Measurements from ENCODE around the gene CDH4. TPM values are rescaled to one million over a fixed set of nuclear protein-coding genes. Genes with fewer than 3 reads are reported as not detected.

CDH4 gene
- total RNA-seq, 4 donors from 2014 or later, result 0.13 to 0.38 (median 0.21) TPM; not detected in 1

DNA sequence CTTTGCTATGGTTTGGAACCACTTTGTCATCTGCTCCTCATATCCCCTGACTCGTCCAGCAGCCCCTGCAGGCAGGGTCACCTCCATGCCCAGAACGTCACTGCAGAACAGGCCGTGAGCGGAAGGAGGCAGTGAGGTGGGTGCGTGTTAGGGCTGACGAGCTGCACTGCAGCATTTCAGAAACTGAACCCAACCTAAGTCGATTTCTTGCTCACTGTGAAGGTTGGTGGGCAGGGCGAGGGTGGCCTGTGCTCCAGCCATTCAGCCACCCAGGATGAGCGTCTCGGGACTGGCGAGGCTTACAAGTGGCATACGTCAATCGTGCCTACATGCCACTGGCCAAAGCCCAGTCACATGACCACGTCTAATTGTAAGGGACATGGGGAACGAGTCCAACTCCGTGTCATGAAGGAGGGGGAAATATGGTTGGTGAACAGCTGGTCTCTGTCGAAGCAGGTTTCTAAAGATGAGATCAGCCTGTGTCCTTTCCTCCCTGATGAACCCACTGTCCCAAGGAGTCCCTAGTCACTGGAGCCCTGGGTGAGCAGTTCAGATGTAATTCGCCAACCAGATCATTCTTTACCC lies 524.5 kb downstream of the CDH4 start:
- Histone ChIP-seq H3K9me3 (no peaks in the 10 kb centered on the region), H3K36me3 (no peaks in the 10 kb centered on the region), H3K4me3 (no peak overlapping the region), H3K4me1 (no peaks in the 10 kb centered on the region), H3K27ac (no peak overlapping the region), H3K27me3 (peaks cover 0 to 3% (median 0%) of the 10 kb centered on the region in 4 donors)
- no peak for TF ChIP-seq POLR2A (IDR thresholded peaks at IDR 0.05)
- TF ChIP-seq, protein P1, sequence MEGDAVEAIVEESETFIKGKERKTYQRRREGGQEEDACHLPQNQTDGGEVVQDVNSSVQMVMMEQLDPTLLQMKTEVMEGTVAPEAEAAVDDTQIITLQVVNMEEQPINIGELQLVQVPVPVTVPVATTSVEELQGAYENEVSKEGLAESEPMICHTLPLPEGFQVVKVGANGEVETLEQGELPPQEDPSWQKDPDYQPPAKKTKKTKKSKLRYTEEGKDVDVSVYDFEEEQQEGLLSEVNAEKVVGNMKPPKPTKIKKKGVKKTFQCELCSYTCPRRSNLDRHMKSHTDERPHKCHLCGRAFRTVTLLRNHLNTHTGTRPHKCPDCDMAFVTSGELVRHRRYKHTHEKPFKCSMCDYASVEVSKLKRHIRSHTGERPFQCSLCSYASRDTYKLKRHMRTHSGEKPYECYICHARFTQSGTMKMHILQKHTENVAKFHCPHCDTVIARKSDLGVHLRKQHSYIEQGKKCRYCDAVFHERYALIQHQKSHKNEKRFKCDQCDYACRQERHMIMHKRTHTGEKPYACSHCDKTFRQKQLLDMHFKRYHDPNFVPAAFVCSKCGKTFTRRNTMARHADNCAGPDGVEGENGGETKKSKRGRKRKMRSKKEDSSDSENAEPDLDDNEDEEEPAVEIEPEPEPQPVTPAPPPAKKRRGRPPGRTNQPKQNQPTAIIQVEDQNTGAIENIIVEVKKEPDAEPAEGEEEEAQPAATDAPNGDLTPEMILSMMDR (IDR thresholded peaks at IDR 0.05), result no peak
- intact Hi-C loops (cut with DNase I), result no loop called here
- DNase-seq, result no peak
- WGBS, 2 donors, result 62 to 100% methylated on average over 1 to 4 of the region's 18 CpGs

DNA sequence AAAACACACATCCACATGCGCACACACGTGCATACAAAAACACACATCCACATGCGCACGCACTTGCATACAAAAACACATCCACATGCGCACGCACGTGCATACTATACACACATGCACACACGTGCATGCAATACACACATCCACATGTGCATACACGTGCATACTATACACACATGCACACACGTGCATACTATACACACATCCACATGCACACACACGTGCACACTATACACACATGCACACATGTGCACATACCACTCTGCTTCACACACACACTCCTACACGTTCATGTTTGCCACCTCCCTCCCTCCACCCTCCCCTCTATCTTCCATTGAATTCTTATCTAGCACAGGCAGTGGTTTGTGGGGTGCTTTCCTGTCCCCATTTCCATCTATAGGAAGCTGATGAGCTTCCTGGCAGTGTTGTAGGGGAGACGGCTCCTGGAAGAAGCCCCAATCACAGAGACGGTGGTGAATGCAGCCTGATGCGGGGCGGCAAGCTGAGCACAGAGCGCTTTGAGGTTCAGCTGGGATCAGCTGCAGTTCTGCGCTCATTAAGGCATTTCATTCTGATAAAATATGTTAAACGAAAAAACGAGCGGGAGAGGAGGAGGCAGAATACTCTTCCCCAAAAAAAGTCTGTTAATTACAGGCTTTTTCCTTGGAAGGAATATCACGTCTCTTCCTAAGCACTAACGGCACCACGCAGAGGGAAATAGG lies 525.9 kb downstream of the CDH4 start:
- intact Hi-C loops (cut with DNase I), result no loop called here
- H3K9me3 ChIP-seq, result no peaks in the 10 kb centered on the region
- H3K36me3 ChIP-seq, result no peaks in the 10 kb centered on the region
- TF ChIP-seq, protein P1 (IDR thresholded peaks at IDR 0.05), result no peak
- no peak for TF ChIP-seq POLR2A (IDR thresholded peaks at IDR 0.05)
- no peak overlapping the region for H3K4me3 ChIP-seq
- no peak overlapping the region for H3K27ac ChIP-seq
- no peaks in the 10 kb centered on the region for H3K4me1 ChIP-seq
- peaks cover 0 to 6% (median 0%) of the 10 kb centered on the region in 4 donors for H3K27me3 ChIP-seq
- 71 to 77% methylated on average over 21 to 24 of the region's 24 CpGs for WGBS, 2 donors
- DNase-seq, result no peak

DNA sequence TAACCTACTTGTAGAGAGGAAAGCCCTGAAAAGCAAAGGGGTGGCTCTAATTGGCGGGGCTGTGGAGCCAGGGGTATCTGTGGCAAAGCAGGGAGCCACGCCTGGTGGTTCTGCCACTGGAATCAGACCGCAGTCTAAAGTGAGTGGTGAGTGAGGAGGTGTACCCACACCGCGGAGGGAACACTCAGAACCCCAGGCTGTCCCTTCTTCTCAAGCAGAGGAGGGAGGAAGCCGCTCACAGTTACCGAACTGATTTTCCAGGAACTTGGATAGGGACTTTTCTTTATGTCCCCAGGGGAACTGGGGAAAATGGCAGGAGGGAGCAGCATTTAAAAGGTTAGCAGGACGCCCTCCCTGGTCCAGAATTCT lies 526.4 kb downstream of the CDH4 start:
- no peak for TF ChIP-seq POLR2A (IDR thresholded peaks at IDR 0.05)
- TF ChIP-seq, protein P1 (IDR thresholded peaks at IDR 0.05), result no peak
- Histone ChIP-seq H3K27me3 (peaks cover 0 to 12% (median 0%) of the 10 kb centered on the region in 4 donors), H3K4me3 (no peak overlapping the region), H3K9me3 (no peaks in the 10 kb centered on the region), H3K4me1 (no peaks in the 10 kb centered on the region), H3K27ac (no peak overlapping the region), H3K36me3 (no peaks in the 10 kb centered on the region)
- no peak for DNase-seq
- intact Hi-C loops (cut with DNase I), result no loop called here
- WGBS, 2 donors, result 75 to 84% methylated on average over 5 to 8 of the region's 8 CpGs

DNA sequence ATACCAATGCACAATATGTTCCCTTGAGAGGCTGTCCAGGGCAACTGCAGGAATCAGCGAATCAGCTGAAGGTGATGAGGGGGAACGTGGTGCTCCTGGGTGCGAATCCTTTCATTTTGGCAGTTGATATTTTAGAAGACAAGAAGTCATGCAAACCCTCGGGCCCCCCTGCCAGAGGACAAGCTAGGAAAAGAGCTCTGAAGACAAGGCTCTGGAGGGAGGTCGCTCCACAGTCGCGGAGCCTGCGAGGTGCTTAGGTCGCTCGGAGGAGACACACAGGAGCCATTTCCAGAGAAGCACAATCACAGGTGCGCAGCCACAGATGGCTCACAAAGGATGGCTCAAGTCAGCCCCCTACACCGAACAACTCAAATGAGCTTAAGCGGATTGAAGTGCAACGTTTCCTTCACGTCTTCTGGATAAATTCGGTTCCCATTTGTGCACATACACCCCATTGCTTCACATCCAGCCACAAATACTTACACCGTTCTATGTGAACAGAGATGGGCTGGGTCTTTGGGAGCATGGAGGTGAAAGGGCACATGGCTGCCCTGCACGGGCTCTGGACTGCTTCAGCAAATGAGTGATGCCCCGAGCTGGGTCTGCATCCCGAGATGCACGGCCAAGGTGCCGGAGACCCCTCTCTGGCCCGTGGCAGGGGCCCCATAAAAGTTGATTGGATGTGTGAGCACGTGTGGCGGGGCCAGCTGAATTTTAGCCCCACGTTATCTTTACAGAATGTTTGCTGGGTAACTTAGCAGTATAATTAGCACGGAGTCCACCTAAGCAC lies 527.3 kb downstream of the CDH4 start:
- intact Hi-C loops (cut with DNase I), result no loop called here
- Histone ChIP-seq H3K4me1 (no peaks in the 10 kb centered on the region), H3K9me3 (no peaks in the 10 kb centered on the region), H3K4me3 (no peak overlapping the region), H3K27ac (no peak overlapping the region), H3K36me3 (no peaks in the 10 kb centered on the region), H3K27me3 (peaks cover 0 to 13% (median 0%) of the 10 kb centered on the region in 4 donors)
- TF ChIP-seq, protein P1 (IDR thresholded peaks at IDR 0.05), result no peak
- no peak for TF ChIP-seq POLR2A (IDR thresholded peaks at IDR 0.05)
- DNase-seq, result no peak
- WGBS, 2 donors, result 83 to 84% methylated on average over 22 to 27 of the region's 27 CpGs

DNA sequence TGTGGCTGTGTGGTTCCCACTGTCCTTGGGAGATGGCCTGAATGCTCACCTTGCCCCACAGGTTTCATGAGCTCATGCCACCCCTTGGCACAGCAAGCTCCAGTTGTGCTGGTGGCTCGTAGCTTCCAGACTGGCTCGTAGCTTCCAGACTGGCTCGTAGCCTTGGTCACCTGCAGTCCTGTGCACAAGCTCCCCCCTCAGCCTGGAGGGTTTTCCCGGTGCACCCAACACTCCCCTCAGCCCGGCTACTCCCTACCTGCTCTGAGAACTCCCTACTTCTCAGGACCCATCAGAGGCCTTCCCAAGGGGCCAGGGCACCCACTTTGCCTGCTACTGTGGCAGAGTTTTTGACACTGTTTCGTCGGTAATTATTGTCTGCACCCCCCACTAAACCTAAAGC lies 528.0 kb downstream of the CDH4 start:
- Histone ChIP-seq H3K27ac (no peak overlapping the region), H3K9me3 (no peaks in the 10 kb centered on the region), H3K36me3 (no peaks in the 10 kb centered on the region), H3K4me3 (no peak overlapping the region), H3K4me1 (no peaks in the 10 kb centered on the region), H3K27me3 (peaks cover 0 to 13% (median 0%) of the 10 kb centered on the region in 4 donors)
- no peak for TF ChIP-seq POLR2A (IDR thresholded peaks at IDR 0.05)
- TF ChIP-seq, protein P1 (IDR thresholded peaks at IDR 0.05), result no peak
- no peak for DNase-seq
- intact Hi-C loops (cut with DNase I), result no loop called here
- 83 to 88% methylated on average over 5 to 7 of the region's 7 CpGs for WGBS, 2 donors
